Fibroblast of pulmonary artery (primary cell): ENCODE data around the gene SLC4A3.

Experiments
- DNase-seq: peaks from one replicate; pipeline ENCODE4 v3.0.0-alpha.2; 2010; ENCODE audit warnings: low read depth
- H3K4me3 ChIP-seq: replicated peaks from 2 replicates; pipeline ENCODE4 v1.5.1; 2011; ENCODE audit warnings: low read depth, mild to moderate bottlenecking, control low read depth, low read length, moderate library complexity
- CTCF ChIP-seq: IDR thresholded peaks from 2 replicates; pipeline ENCODE4 v1.5.1; 2011; ENCODE audit warnings: mild to moderate bottlenecking, control low read depth, low read length, inconsistent platforms; ENCODE audit errors: missing control alignments

Gene SLC4A3

GRCh38 chr2:219636144-219636915 is 8.9 kb downstream of the SLC4A3 start:
- no peak overlapping the region for H3K4me3 ChIP-seq
- DNase-seq, result no peak
- no peak for TF ChIP-seq CTCF

- no peak overlapping the region for H3K4me3 ChIP-seq
- no peak for TF ChIP-seq CTCF
- DNase-seq, result no peak
Measured at GRCh38 chr2:219636941-219637841, 9.8 kb downstream of the SLC4A3 start.

GRCh38 chr2:219637842-219638185 is 10.4 kb downstream of the SLC4A3 start:
- no peak overlapping the region for H3K4me3 ChIP-seq
- TF ChIP-seq CTCF, result no peak
- DNase-seq, result no peak

- no peak for DNase-seq
- TF ChIP-seq CTCF, result peak; percentile 21
- H3K4me3 ChIP-seq, result no peak overlapping the region
Measured at GRCh38 chr2:219638217-219638947, 11.0 kb downstream of the SLC4A3 start.

GRCh38 chr2:219638948-219639755 is 11.7 kb downstream of the SLC4A3 start:
- no peak for DNase-seq
- TF ChIP-seq CTCF, result no peak
- H3K4me3 ChIP-seq, result no peak overlapping the region

GRCh38 chr2:219641390-219642068 is 14.1 kb downstream of the SLC4A3 start:
- TF ChIP-seq CTCF, result no peak
- H3K4me3 ChIP-seq, result no peak overlapping the region
- DNase-seq, result no peak
